SW 1271 (cell line): ENCODE measurements around the gene CYP4A11.
"Not testable (repeated sequence)": the region's sequence is repeated elsewhere in the genome, so short reads cannot be mapped to it uniquely, and the experiment has no call there.

Experiments used
- DNase-seq, 2 experiments: peaks; one replicate each; lab custom pipeline; 2025; lab: John Stamatoyannopoulos, UW

Gene CYP4A11

GRCh38 chr1:46941135-46941694 lies at the start of gene CYP4A11:
Gene CYP4A11 (minus strand): TSS chr1:46941476. CDS start chr1:46941433, 43 bp downstream.
- DNase-seq, result no peak

DNA sequence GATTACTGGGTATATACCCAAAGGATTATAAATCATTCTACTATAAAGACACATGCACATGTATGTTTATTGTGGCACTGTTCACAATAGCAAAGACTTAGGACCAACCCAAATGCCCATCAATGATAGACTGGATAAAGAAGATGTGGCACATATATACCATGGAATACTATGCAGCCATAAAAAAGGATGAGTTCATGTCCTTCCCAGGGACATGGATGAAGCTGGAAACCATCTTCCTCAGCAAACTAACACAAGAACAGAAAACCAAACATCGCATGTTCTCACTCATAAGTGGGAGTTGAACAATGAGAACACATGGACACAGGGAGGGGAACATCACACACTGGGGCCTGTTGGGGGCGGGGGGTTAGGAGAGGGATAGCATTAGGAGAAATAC lies 49.3 kb upstream of the CYP4A11 start:
- not testable (repeated sequence) for DNase-seq

GRCh38 chr1:46983830-46984586 lies 42.7 kb upstream of the CYP4A11 start:
- DNase-seq, result no peak

- no peak for DNase-seq
Observed at GRCh38 chr1:46983166-46983829, 42.0 kb upstream of the CYP4A11 start.

- no peak for DNase-seq
Observed at GRCh38 chr1:46969014-46969619, 27.8 kb upstream of the CYP4A11 start.

DNA sequence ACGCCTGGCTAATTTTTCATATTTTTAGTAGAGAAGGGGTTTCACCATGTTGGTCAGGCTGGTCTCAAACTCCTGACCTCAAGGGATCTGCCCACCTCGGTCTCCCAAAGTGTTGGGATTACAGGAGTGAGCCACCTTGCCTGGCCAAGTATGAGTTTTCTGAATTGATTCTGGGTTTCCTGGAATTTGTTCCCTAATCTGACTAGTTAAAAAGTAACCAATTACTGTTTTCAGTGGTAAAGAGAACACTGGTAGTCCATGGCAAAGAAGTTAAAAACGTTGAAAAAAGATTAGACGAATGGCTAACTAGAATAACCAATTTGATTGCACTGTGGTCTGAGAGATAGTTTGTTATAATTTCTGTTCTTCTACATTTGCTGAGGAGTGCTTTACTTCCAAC lies 21.0 kb upstream of the CYP4A11 start:
- not testable (repeated sequence) for DNase-seq

DNA sequence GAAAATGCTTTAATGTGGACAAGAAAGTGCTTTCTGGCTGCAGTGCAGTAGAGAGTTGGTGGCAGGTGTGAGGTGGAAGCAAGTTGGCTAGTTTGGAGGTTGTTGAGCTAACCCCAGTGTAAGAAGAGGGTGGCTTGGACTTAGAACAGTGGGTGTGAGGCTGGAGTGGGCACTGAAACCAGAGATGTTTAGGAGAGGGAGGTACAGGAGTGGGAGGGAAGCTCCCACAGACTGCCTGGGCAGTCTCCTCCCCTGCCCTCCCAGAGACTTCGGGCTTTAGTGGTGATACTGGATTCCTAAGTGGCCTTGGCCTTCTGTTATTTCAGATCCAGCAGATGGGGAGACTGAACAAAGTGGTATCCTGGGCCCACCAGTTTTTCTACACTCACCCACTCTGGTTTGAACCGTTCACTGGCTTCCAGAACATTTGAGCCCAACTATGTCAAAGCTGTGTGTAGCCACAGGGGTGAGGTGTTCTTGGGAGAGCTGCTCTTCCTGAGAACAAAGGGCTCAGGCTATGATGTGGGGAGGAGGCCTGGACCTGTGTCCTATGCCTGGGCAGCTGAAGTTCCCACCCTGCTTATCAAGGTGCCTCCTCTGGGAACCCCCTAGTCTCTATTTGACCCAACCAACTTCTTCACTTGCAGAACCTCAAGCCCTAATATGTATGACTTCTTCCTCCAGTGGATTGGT lies 19.9 kb upstream of the CYP4A11 start:
- no peak for DNase-seq

GRCh38 chr1:46960250-46960649 lies 19.0 kb upstream of the CYP4A11 start:
- no peak for DNase-seq

DNA sequence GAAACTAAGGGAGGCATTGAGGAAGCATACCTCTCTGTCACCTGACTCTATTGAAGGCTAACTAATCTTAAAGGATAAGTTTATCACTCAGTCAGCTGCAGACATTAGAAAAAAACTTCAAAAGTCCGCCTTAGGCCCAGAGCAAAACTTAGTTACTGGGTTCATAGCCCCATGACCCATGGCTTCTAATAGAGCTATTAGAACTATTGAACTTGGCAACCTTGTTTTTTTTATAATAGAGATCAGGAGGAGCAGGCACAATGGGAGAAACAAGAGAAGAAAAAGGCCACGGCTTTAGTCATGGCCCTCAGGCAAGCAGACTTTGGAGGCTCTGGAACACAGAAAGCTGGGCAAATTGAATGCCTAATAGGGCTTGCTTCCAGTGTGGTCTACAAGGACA lies 13.8 kb upstream of the CYP4A11 start:
- DNase-seq, result not testable (repeated sequence)

DNA sequence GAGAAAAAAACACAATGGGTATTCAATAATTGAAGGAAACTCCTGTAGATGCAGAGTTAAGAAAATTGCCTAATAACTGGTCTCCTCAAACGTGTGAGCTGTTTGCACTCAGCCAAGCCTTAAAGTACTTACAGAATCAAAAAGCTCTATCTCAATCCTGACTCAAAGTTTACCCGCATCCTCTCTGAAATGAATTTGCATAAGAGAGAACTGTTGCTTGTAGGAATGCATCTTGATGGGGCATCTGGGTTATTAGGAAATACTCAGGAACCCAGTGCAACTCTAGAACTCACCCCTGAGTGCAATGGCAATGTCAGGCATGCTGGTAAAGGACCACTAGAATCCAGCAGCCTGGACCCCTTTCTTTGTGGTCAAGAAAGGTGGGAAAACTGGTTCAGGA lies 12.6 kb upstream of the CYP4A11 start:
- DNase-seq, result not testable (repeated sequence)

DNA sequence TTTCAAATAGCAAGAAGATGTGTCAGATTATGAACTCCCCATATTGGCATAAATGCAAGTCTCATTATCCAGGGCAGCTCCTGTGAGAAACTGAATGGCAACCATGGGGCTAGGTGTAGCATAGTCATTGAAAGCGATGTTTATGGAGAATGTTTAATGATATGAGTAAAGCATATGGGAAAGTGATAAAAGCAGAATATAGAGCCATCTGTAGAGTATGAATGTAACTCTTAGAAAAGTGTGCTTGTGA lies 8.1 kb upstream of the CYP4A11 start:
- DNase-seq, result not testable (repeated sequence)

GRCh38 chr1:46948629-46949416 lies 7.5 kb upstream of the CYP4A11 start:
- no peak for DNase-seq

DNA sequence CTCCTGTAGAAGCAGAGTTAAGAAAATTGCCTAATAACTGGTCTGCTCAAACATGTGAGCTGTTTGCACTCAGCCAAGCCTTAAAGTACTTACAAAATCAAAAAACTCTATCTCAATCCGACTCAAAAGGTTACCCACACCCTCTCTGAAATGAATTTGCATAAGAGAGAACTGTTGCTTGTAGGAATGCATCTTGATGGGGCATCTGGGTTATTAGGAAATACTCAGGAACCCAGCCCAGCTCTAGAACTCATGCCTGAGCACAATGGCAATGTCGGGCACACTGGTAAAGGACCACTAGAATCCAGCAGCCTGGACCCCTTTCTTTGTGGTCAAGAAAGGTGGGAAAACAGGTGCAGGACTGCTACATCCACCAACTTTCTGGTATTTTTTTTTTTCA lies 6.4 kb upstream of the CYP4A11 start:
- not testable (repeated sequence) for DNase-seq

GRCh38 chr1:46942086-46942485 lies 810 bp upstream of the CYP4A11 start:
- no peak for DNase-seq

GRCh38 chr1:46940307-46940706 lies 969 bp downstream of the CYP4A11 start:
- DNase-seq, result no peak

DNA sequence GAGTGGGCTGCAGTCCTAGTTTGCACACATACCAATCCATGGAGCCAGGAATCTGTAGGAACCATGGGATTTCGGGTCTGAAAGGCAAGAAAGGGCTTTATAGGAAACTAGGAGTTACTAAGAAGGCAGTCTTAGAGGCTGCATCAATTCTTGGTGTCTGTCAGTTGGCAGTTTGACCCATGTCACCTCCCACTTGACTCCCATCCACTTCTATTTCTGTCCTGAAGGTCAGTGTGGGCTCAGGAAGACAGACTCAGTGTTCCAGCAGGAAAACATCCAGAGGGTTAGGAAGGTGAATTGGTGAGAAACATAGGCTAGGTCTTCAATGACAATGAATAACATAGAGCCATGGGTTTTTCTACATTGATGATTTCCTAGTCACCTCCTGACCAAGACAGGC lies 4.0 kb downstream of the CYP4A11 start:
- DNase-seq, result no peak

DNA sequence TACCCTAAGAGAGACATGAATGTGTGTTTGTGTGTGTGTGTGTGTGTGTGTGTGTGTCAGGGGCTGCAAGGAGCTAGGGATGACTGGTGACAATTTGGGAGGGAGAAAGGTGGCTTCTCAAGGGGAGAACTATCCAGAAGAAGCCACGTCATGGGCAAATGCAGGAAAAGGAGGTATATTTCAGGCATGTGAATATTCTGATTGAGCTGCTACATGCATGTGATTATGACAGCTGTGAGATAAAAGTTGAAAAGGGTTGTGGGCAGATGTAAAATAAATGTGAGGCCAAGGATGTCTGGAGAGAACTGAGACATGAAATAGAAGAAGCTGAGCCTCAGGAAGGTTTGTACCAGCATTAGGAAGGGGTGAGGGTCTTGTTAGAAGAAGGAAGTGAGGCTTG lies 4.5 kb downstream of the CYP4A11 start:
- DNase-seq, result no peak

DNA sequence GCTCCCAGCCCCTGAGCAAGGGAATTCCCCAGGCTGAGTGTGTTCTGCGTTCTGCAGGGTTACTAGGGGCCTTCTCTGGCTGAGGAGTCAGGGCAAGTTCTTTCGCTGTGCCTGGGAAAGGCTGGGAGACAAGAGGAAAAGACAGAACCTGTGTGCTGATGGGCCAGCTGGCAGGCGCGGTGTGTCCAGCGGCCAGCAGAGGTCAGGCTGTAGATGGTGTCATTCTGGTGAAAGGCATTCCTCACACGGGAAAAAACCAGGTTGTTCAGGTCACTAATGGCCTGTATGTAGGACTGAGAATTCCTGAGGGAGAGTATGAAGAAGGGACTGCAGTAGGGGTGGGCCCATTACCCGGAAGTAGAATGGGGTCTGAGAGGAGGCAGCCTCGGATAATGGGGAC lies 6.4 kb downstream of the CYP4A11 start:
- not testable (repeated sequence) for DNase-seq

DNA sequence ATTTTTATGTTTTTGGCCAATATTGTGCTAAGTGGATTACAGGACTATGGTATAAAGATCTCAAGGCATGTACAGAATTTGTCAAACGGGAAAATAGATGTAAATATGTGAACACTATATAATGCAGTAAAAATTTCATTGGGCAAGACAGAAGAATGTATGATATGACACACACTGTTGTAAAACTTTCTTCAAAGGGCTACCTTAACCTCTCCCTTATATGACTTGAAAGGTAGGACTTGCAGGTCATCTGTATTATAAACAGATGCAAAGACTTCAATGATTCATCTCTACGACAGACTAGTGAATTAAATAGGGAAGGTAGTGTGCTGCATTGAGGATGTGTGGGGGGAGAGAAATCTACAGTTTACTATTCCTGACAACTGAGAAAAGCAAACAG lies 9.3 kb downstream of the CYP4A11 start:
- DNase-seq, result not testable (repeated sequence)

GRCh38 chr1:46931151-46931550 lies 10.1 kb downstream of the CYP4A11 start:
- DNase-seq, result no peak

GRCh38 chr1:46927249-46927835 lies 13.9 kb downstream of the CYP4A11 start:
- no peak for DNase-seq
